Measurements from ENCODE around the gene ZNF354B. TPM values are rescaled to one million over a fixed set of nuclear protein-coding genes. Genes with fewer than 3 reads are reported as not detected.

Gene ZNF354B
- total and polyA plus RNA-seq, 2 of the 13 experiments (the other 11 are each of a cell fraction or from before 2014, with no cell fraction given), result 7.8 to 10.3 TPM

GRCh38 chr5:178869577-178869976, 9.8 kb downstream of the ZNF354B start:
- H3K4me1 ChIP-seq (ENCODE audit: insufficient read depth, low read length), result no peaks in the 10 kb centered on the region
- H3K36me3 ChIP-seq (replicated peaks in 1 of 2; ENCODE audit: control insufficient read depth in 1 of 2, insufficient read depth in 2 of 2, low read length in 2 of 2), result peaks cover 10 to 67% of the 10 kb centered on the region in 2 experiments
- H3K4me2 ChIP-seq (ENCODE audit: low read depth, low read length), result no peak overlapping the region
- no peaks in the 10 kb centered on the region for H4K20me1 ChIP-seq (ENCODE audit: insufficient read depth, low read length)
- DNase-seq (ENCODE audit: low spot score) (no peak), FAIRE-seq (no peak), ATAC-seq (no peak)
- ChIA-PET POLR2A (no interaction called here), CTCF (ENCODE audit: low intra/inter-chr PET ratio, low total read pairs) (no interaction called here)
- TF ChIP-seq CCDC6 (CRISPR knock-in tag; IDR thresholded peaks at IDR 0.05) (no peak), TCF7L2 (IDR thresholded peaks at IDR 0.05; ENCODE audit: low read depth, low read length) (no peak), ZNF280B (CRISPR knock-in tag; IDR thresholded peaks at IDR 0.05; ENCODE audit: borderline replicate concordance) (no peak), FOXO4 (CRISPR knock-in tag; conservative IDR thresholded peaks at IDR 0.05) (no peak), RARA (CRISPR knock-in tag; IDR thresholded peaks at IDR 0.05) (no peak), U2AF2 (IDR thresholded peaks at IDR 0.05; ENCODE audit: low read depth, low read length) (no peak), TOPORS (CRISPR knock-in tag; IDR thresholded peaks at IDR 0.05) (no peak), FOXK2 (IDR thresholded peaks at IDR 0.05) (no peak)
- no peak overlapping the region for H3K9ac ChIP-seq (ENCODE audit: insufficient read depth, low read depth, low read length)
- WGBS (ENCODE audit: low lambda C conversion rate), result 87% methylated on average over 8 of the region's 8 CpGs
- H3K79me2 ChIP-seq (ENCODE audit: insufficient read depth, low read length), result no peaks in the 10 kb centered on the region
- H3K27me3 ChIP-seq (ENCODE audit: control insufficient read depth in 1 of 2, insufficient read depth in 2 of 2, low read length in 2 of 2), result no peaks in the 10 kb centered on the region
- intact Hi-C loops (cut with micrococcal nuclease; ENCODE audit: unreplicated experiment) (no loop called here), in situ Hi-C loops (cut with HindIII; ENCODE audit: extremely low pct_ligation_motif_present, low pct_unique_long_range_greater_than_20kb) (no loop called here)
- H3K27ac ChIP-seq (ENCODE audit: extremely low read length, insufficient read depth, low read length), result no peak overlapping the region
- H2AFZ ChIP-seq (ENCODE audit: low read length), result no peak overlapping the region
- peaks cover 19% of the 10 kb centered on the region for H3K9me3 ChIP-seq (ENCODE audit: low read length)
- no TSS peak for BruUV-seq (replicated peaks)
- no peak overlapping the region for H3K4me3 ChIP-seq (replicated peaks in 1 of 3; ENCODE audit: insufficient read depth in 1 of 3, low read depth in 2 of 3, low read length in 3 of 3)

All from HepG2 (cell line).